IMR-90 (cell line): ENCODE measurements around the gene YPEL3. TPM values are rescaled to one million over a fixed set of nuclear protein-coding genes. Genes with fewer than 3 reads are reported as not detected.

Experiments
- ATAC-seq: fragments of 200-7000 bp; cut with Tn5 transposase; 2 replicates; pipeline ENCODE4 v1.9.1; 2020; ENCODE audit warnings: low read depth, mild to moderate bottlenecking, moderate library complexity
- BruUV-seq: library from RNA; stranded (reverse); fragments of 400-500 nt; replicated peaks from 2 replicates; lab custom pipeline; 2021; lab: Mats Ljungman, UMichigan
- CTCF ChIA-PET: fragments of 300-600 bp; formaldehyde crosslinking; extraction: SDS; loops from one replicate; lab custom pipeline; 2021; ENCODE audit warnings: antibody characterized with exemption; lab: Yijun Ruan, JAX
- POLR2A ChIA-PET: fragments of 300-600 bp; sonication (Branson Sonifier 250); formaldehyde crosslinking; loops from one replicate; lab custom pipeline; 2022; ENCODE audit warnings: antibody characterized with exemption; ENCODE audit not compliant: unreplicated experiment; lab: Charles Lee
- DNase-seq: peaks from one replicate; pipeline ENCODE4 v3.0.0; 2013
- H2AFZ ChIP-seq: replicated peaks from 2 replicates; pipeline ENCODE3; 2013; ENCODE audit warnings: low read length, mild to moderate bottlenecking; ENCODE audit not compliant: poor library complexity
- H2AK5ac ChIP-seq: 2 replicates; pipeline ENCODE4 v1.6.1; 2013; ENCODE audit warnings: low read depth, low read length, inconsistent platforms
- H2AK9ac ChIP-seq: replicated peaks from 2 replicates; pipeline ENCODE3; 2013; ENCODE audit warnings: mild to moderate bottlenecking, low read depth, low read length, moderate library complexity; ENCODE audit not compliant: poor library complexity
- H2BK120ac ChIP-seq: 2 replicates; pipeline ENCODE4 v1.6.1; 2013; ENCODE audit warnings: low read depth, low read length, inconsistent platforms
- H2BK15ac ChIP-seq: 3 replicates; pipeline ENCODE4 v1.6.1; 2013; ENCODE audit warnings: low read depth, low read length, inconsistent platforms
- H2BK20ac ChIP-seq: 2 replicates; pipeline ENCODE4 v1.6.1; 2013; ENCODE audit warnings: low read depth, mild to moderate bottlenecking, inconsistent platforms, low read length, moderate library complexity
- H2BK5ac ChIP-seq: 2 replicates; pipeline ENCODE4 v1.6.1; 2013; ENCODE audit warnings: mild to moderate bottlenecking, low read depth, low read length, inconsistent platforms; ENCODE audit not compliant: poor library complexity, severe bottlenecking
- H3K14ac ChIP-seq: replicated peaks from 2 replicates; pipeline ENCODE4 v1.6.1; 2013; ENCODE audit warnings: low read depth, low read length, inconsistent platforms
- H3K18ac ChIP-seq: 2 replicates; pipeline ENCODE4 v1.6.1; 2013; ENCODE audit warnings: low read depth, low read length, control low read depth
- H3K23ac ChIP-seq: 2 replicates; pipeline ENCODE4 v1.6.1; 2013; ENCODE audit warnings: low read depth, low read length, inconsistent platforms
- H3K27ac ChIP-seq: 2 replicates; pipeline ENCODE4 v1.5.1; 2013; ENCODE audit warnings: mild to moderate bottlenecking, control low read depth, low read length; ENCODE audit not compliant: insufficient read depth
- H3K27me3 ChIP-seq: 2 replicates; pipeline ENCODE4 v1.6.1; 2013; ENCODE audit warnings: low read length; ENCODE audit not compliant: control insufficient read depth, insufficient read depth
- H3K36me3 ChIP-seq: 2 replicates; pipeline ENCODE4 v1.6.1; 2013; ENCODE audit warnings: low read length, mixed read lengths; ENCODE audit not compliant: control insufficient read depth, insufficient read depth
- H3K4ac ChIP-seq: 2 replicates; pipeline ENCODE4 v1.6.1; 2013; ENCODE audit warnings: low read depth, low read length, inconsistent platforms
- H3K4me1 ChIP-seq: 2 replicates; pipeline ENCODE4 v1.6.1; 2013; ENCODE audit warnings: low read length, mixed read lengths; ENCODE audit not compliant: control insufficient read depth, insufficient read depth
- H3K4me2 ChIP-seq: 2 replicates; pipeline ENCODE4 v1.6.1; 2013; ENCODE audit warnings: low read depth, mild to moderate bottlenecking, control low read depth, low read length, moderate library complexity
- H3K4me3 ChIP-seq: 2 replicates; pipeline ENCODE4 v1.5.1; 2013; ENCODE audit warnings: low read depth, mild to moderate bottlenecking, control low read depth, low read length, moderate library complexity; ENCODE audit not compliant: insufficient read depth
- H3K56ac ChIP-seq: 2 replicates; pipeline ENCODE4 v1.6.1; 2013; ENCODE audit warnings: low read length, inconsistent platforms; ENCODE audit not compliant: insufficient read depth; ENCODE audit errors: extremely low read depth
- H3K79me1 ChIP-seq, 2 experiments: 2 replicates each; pipeline ENCODE4 v1.6.1; 2013; ENCODE audit warnings: low read length in 2 of 2, inconsistent platforms in 1 of 2, low read depth in 1 of 2
- H3K9ac ChIP-seq: 2 replicates; pipeline ENCODE4 v1.6.1; 2013; ENCODE audit warnings: low read depth, low read length, control low read depth
- H3K9me1 ChIP-seq: 2 replicates; pipeline ENCODE4 v1.6.1; 2013; ENCODE audit warnings: low read length, inconsistent platforms; ENCODE audit not compliant: insufficient read depth
- H3K9me3 ChIP-seq: 2 replicates; pipeline ENCODE4 v1.6.1; 2013; ENCODE audit warnings: low read length; ENCODE audit not compliant: control insufficient read depth, insufficient read depth
- H4K20me1 ChIP-seq: 2 replicates; pipeline ENCODE4 v1.6.1; 2013; ENCODE audit warnings: low read length, inconsistent platforms; ENCODE audit not compliant: insufficient read depth
- H4K5ac ChIP-seq: 2 replicates; pipeline ENCODE4 v1.6.1; 2013; ENCODE audit warnings: mild to moderate bottlenecking, low read depth, low read length, control low read depth
- H4K8ac ChIP-seq, 2 experiments: 2 replicates each; pipeline ENCODE4 v1.6.1; 2013; ENCODE audit warnings: low read depth in 2 of 2, low read length in 2 of 2, control low read depth in 1 of 2, inconsistent platforms in 1 of 2
- H4K91ac ChIP-seq: 2 replicates; pipeline ENCODE4 v1.6.1; 2013; ENCODE audit warnings: low read depth, low read length, inconsistent platforms; ENCODE audit not compliant: insufficient read depth
- CEBPB ChIP-seq: IDR thresholded peaks from 2 replicates; pipeline ENCODE4 v1.6.1; 2012; ENCODE audit warnings: low read depth, low read length, improper control_type of control experiment
- CHD1 ChIP-seq: IDR thresholded peaks from 2 replicates; pipeline ENCODE4 v1.6.1; 2012; ENCODE audit warnings: low read depth, low read length, improper control_type of control experiment
- FOS ChIP-seq: fragments of 150-350 bp; IDR thresholded peaks from 2 replicates; pipeline ENCODE4 v1.6.1; 2016; ENCODE audit warnings: low read depth, low read length
- MAFK ChIP-seq: IDR thresholded peaks from 2 replicates; pipeline ENCODE4 v1.6.1; 2012; ENCODE audit warnings: low read depth, low read length, improper control_type of control experiment
- POLR2A ChIP-seq: IDR thresholded peaks from 2 replicates; pipeline ENCODE4 v1.6.1; 2012; ENCODE audit warnings: mild to moderate bottlenecking, low read depth, low read length
- WGBS, 2 experiments: methylation state at CpG; one replicate each; pipeline versions ENCODE4 v1.1.5 to v1.1.7; 2013; ENCODE audit warnings: missing lambda C conversion rate in 2 of 2; ENCODE audit not compliant: insufficient read length in 1 of 2; ENCODE audit errors: extremely low coverage in 2 of 2; 5-methylcytosine and 5-hydroxymethylcytosine counted together
- dilution Hi-C: fragments of 300-500 bp; cut with HindIII; formaldehyde crosslinking; loops from one replicate; pipeline ENCODE4 v1.14.3; 2018; ENCODE audit warnings: low sequenced_read_pairs; ENCODE audit not compliant: unreplicated experiment
- in situ Hi-C: fragments of 300-500 bp; cut with MboI; formaldehyde crosslinking; loops from 3 replicates; pipeline ENCODE4 v1.14.3; 2019; ENCODE audit warnings: low sequenced_read_pairs, inconsistent platforms, mixed read lengths
- intact Hi-C: fragments of 100-400 bp; cut with micrococcal nuclease; formaldehyde crosslinking; loops from 2 replicates; pipeline ENCODE4 v1.10.0; 2022
- polyA plus RNA-seq, 3 experiments: library from polyadenylated mRNA; depleted of rRNA; stranded (reverse); fragments of >200 nt; gene quantifications; 2 replicates each; pipeline ENCODE4 v1.2.3, GENCODE V29; 2012; ENCODE audit warnings: low replicate concordance in 1 of 3
- total RNA-seq: library from RNA; depleted of rRNA; stranded (reverse); fragments of >200 nt; gene quantifications from 2 replicates; pipeline ENCODE4 v1.2.3, GENCODE V29; 2012
- TF ChIP-seq, protein P1 (sequence below): conservative IDR thresholded peaks from 2 replicates; pipeline ENCODE4 v1.5.1; 2012; ENCODE audit warnings: mild to moderate bottlenecking, low read depth, low read length, improper control_type of control experiment

Gene YPEL3
- total and polyA plus RNA-seq, 2 of the 4 experiments (the other 2 are of a cell fraction) = 1.1 to 25.6 TPM

DNA sequence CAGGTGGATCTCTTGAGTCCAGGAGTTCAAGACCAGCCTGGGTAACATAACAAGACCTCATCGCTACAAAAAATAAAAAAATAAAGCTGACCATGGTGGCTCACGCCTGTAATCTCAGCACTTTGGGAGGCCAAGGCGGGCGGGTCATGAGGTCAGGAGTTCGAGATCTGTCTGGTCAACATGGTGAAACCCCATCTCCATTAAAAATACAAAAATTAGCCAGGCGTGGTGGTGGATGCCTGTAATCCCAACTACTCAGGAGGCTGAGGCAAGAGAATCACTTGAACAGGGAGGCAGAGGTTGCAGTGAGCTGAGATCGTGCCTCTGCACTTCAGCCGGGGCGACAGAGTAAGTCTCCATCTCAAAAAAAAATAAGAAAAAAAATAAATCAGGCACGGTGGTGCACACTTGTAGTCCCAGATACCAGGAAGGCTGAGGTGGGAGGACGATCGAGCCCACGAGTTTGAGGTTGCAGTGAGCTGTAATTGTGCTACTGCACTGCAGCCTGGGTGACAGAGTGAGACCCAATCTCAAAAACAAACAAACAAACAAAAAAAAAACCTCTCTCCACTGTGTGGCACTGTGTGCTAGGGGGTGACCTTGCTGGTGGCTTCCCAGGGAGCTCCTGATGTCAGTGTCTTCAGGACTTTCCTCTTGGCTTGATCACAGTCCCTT lies 46.8 kb upstream of the YPEL3 start:
- TF ChIP-seq FOS = no peak
- TF ChIP-seq POLR2A = no peak
- no peak for TF ChIP-seq CHD1
- TF ChIP-seq, protein P1, sequence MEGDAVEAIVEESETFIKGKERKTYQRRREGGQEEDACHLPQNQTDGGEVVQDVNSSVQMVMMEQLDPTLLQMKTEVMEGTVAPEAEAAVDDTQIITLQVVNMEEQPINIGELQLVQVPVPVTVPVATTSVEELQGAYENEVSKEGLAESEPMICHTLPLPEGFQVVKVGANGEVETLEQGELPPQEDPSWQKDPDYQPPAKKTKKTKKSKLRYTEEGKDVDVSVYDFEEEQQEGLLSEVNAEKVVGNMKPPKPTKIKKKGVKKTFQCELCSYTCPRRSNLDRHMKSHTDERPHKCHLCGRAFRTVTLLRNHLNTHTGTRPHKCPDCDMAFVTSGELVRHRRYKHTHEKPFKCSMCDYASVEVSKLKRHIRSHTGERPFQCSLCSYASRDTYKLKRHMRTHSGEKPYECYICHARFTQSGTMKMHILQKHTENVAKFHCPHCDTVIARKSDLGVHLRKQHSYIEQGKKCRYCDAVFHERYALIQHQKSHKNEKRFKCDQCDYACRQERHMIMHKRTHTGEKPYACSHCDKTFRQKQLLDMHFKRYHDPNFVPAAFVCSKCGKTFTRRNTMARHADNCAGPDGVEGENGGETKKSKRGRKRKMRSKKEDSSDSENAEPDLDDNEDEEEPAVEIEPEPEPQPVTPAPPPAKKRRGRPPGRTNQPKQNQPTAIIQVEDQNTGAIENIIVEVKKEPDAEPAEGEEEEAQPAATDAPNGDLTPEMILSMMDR = no peak
- TF ChIP-seq CEBPB = no peak
- TF ChIP-seq MAFK = no peak
- ChIA-PET POLR2A (no interaction called here), CTCF (no interaction called here)
- H3K36me3 ChIP-seq = no peaks in the 10 kb centered on the region
- no peak overlapping the region for H4K5ac ChIP-seq
- no peak overlapping the region for H2BK15ac ChIP-seq
- H4K8ac ChIP-seq = no peak overlapping the region
- H3K23ac ChIP-seq = no peak overlapping the region
- H3K9ac ChIP-seq = no peak overlapping the region
- no peak overlapping the region for H4K91ac ChIP-seq
- no peaks in the 10 kb centered on the region for H3K9me3 ChIP-seq
- no peak overlapping the region for H3K18ac ChIP-seq
- no peaks in the 10 kb centered on the region for H3K79me1 ChIP-seq
- no peak overlapping the region for H3K4me3 ChIP-seq
- H4K20me1 ChIP-seq = no peaks in the 10 kb centered on the region
- no peak overlapping the region for H2AK5ac ChIP-seq
- no peak overlapping the region for H2AFZ ChIP-seq
- intact Hi-C loops (no loop called here), dilution Hi-C loops (no loop called here), in situ Hi-C loops (no loop called here)
- H3K14ac ChIP-seq = no peak overlapping the region
- H3K9me1 ChIP-seq = no peaks in the 10 kb centered on the region
- no TSS peak for BruUV-seq
- H2AK9ac ChIP-seq = no peak overlapping the region
- H3K4me2 ChIP-seq = no peak overlapping the region
- 60% methylated on average over 1 of the region's 13 CpGs; no CpG with 5 or more reads in 1 of the 2 experiments for WGBS, 2 experiments
- no peak overlapping the region for H2BK120ac ChIP-seq
- peaks cover 2% of the 10 kb centered on the region for H3K27me3 ChIP-seq
- no peak overlapping the region for H3K27ac ChIP-seq
- H3K4me1 ChIP-seq = no peaks in the 10 kb centered on the region
- H2BK5ac ChIP-seq = no peak overlapping the region
- no peak overlapping the region for H2BK20ac ChIP-seq
- H3K4ac ChIP-seq = no peak overlapping the region
- H3K56ac ChIP-seq = no peak overlapping the region
- ATAC-seq (no peak), DNase-seq (no peak)
